SK-N-SH (cell line): ENCODE measurements around the gene PRPF40B. TPM values are rescaled to one million over a fixed set of nuclear protein-coding genes. Genes with fewer than 3 reads are reported as not detected.

Source experiments
- CTCF ChIA-PET: fragments of 300-600, 350-600 bp; formaldehyde crosslinking; extraction: SDS; loops from one replicate; lab custom pipeline; 2021; lab: Yijun Ruan, JAX
- POLR2A ChIA-PET: fragments of 350-600 bp; sonication (Branson Sonifier 250); formaldehyde crosslinking; extraction: SDS; loops from one replicate; lab custom pipeline; 2020; ENCODE audit warnings: antibody characterized with exemption, inconsistent platforms; lab: Yijun Ruan, JAX
- DNase-seq: peaks from one replicate; pipeline ENCODE4 v3.0.0; 2012
- H2AFZ ChIP-seq: fragments of 200-600 bp; sonication (generic); 2 replicates; pipeline ENCODE4 v1.8.1; 2016; ENCODE audit warnings: antibody characterized with exemption, mild to moderate bottlenecking, low read depth
- H3F3A ChIP-seq: fragments of 200-600 bp; sonication (generic); replicated peaks from 2 replicates; pipeline ENCODE3; 2016; ENCODE audit warnings: antibody characterized with exemption, mild to moderate bottlenecking; ENCODE audit not compliant: insufficient read depth
- H3K27ac ChIP-seq, 2 experiments: fragments of 200-500 bp in 1 of 2; fragments of 200-600 bp in 1 of 2; sonication (Bioruptor generic) in 1 of 2; sonication (generic), shearing (Covaris generic) in 1 of 2; 2 replicates each; pipeline versions ENCODE4 v1.5.1 to v1.6.1; 2014 to 2016; ENCODE audit warnings: low read depth in 2 of 2, inconsistent platforms in 1 of 2, low read length in 1 of 2, mild to moderate bottlenecking in 1 of 2, mixed read lengths in 1 of 2
- H3K27me3 ChIP-seq: fragments of 200-600 bp; sonication (generic), shearing (Covaris generic); 2 replicates; pipeline ENCODE4 v1.6.1; 2016; ENCODE audit warnings: mixed run types; ENCODE audit not compliant: insufficient read depth
- H3K36me3 ChIP-seq, 2 experiments: fragments of 200-500 bp in 1 of 2; fragments of 200-600 bp in 1 of 2; sonication (Bioruptor generic) in 1 of 2; sonication (generic) in 1 of 2; replicated peaks in 1 of 2; 2 replicates each; pipeline versions ENCODE3 to v1.5.1; 2014 to 2016; ENCODE audit warnings: low read length in 1 of 2, mild to moderate bottlenecking in 1 of 2; ENCODE audit not compliant: insufficient read depth in 2 of 2, control insufficient read depth in 1 of 2
- H3K4me1 ChIP-seq, 2 experiments: fragments of 200-500 bp in 1 of 2; fragments of 200-600 bp in 1 of 2; sonication (Bioruptor generic) in 1 of 2; sonication (generic), shearing (Covaris generic) in 1 of 2; 2 replicates each; pipeline versions ENCODE4 v1.5.1 to v1.6.1; 2014 to 2016; ENCODE audit warnings: low read depth in 1 of 2, low read length in 1 of 2, mixed run types in 1 of 2; ENCODE audit not compliant: insufficient read depth in 2 of 2, control insufficient read depth in 1 of 2
- H3K4me2 ChIP-seq: fragments of 200-600 bp; sonication (generic), shearing (Covaris generic); 2 replicates; pipeline ENCODE4 v1.6.1; 2017; ENCODE audit warnings: mixed run types
- H3K4me3 ChIP-seq, 2 experiments: fragments of 200-500 bp in 1 of 2; fragments of 200-600 bp in 1 of 2; sonication (Bioruptor generic) in 1 of 2; sonication (generic), shearing (Covaris generic) in 1 of 2; 2 replicates each; pipeline versions ENCODE4 v1.5.1 to v1.8.1; 2014 to 2016; ENCODE audit warnings: low read depth in 2 of 2, inconsistent platforms in 1 of 2, low read length in 1 of 2, mild to moderate bottlenecking in 1 of 2, mixed read lengths in 1 of 2, moderate library complexity in 1 of 2
- H3K79me2 ChIP-seq: fragments of 200-600 bp; sonication (generic); 2 replicates; pipeline ENCODE4 v1.8.1; 2017; ENCODE audit warnings: mild to moderate bottlenecking; ENCODE audit not compliant: insufficient read depth
- H3K9ac ChIP-seq: fragments of 200-600 bp; sonication (generic); 2 replicates; pipeline ENCODE4 v1.6.1; 2017; ENCODE audit warnings: mixed run types
- H3K9me2 ChIP-seq: fragments of 200-600 bp; sonication (generic); 2 replicates; pipeline ENCODE4 v1.6.1; 2017; ENCODE audit warnings: mixed run types
- H3K9me3 ChIP-seq: fragments of 200-600 bp; sonication (generic); 2 replicates; pipeline ENCODE4 v1.6.1; 2017; ENCODE audit warnings: mixed run types, mild to moderate bottlenecking, moderate library complexity
- H4K20me1 ChIP-seq: fragments of 200-600 bp; sonication (generic); 2 replicates; pipeline ENCODE4 v1.6.1; 2017; ENCODE audit warnings: mild to moderate bottlenecking, mixed run types; ENCODE audit not compliant: insufficient read depth
- CHD2 ChIP-seq: fragments of 150-350 bp; IDR thresholded peaks from 2 replicates; pipeline ENCODE4 v1.6.1; 2018; ENCODE audit warnings: low read length; ENCODE audit not compliant: partially characterized antibody
- FOSL2 ChIP-seq: IDR thresholded peaks from 2 replicates; pipeline ENCODE4 v1.4.0; 2012; ENCODE audit warnings: low read depth, mild to moderate bottlenecking, moderate library complexity, borderline replicate concordance
- FOXM1 ChIP-seq: IDR thresholded peaks from 2 replicates; pipeline ENCODE4 v1.4.0; 2012; ENCODE audit warnings: low read depth, mild to moderate bottlenecking
- GATA2 ChIP-seq: sonication (generic); formaldehyde crosslinking; IDR thresholded peaks from 2 replicates; pipeline ENCODE4 v1.5.0; 2020; ENCODE audit warnings: mild to moderate bottlenecking, missing genetic modification reagents
- JUND ChIP-seq: IDR thresholded peaks from 2 replicates; pipeline ENCODE4 v1.4.0; 2012
- MXI1 ChIP-seq: IDR thresholded peaks from 2 replicates; pipeline ENCODE4 v1.6.1; 2012; ENCODE audit warnings: mild to moderate bottlenecking, low read depth, low read length, improper control_type of control experiment
- POLR2AphosphoS5 ChIP-seq: IDR thresholded peaks from 2 replicates; pipeline ENCODE4 v1.6.1; 2012; ENCODE audit warnings: low read depth, low read length
- RXRA ChIP-seq: IDR thresholded peaks from 2 replicates; pipeline ENCODE4 v1.4.0; 2012; ENCODE audit warnings: low read depth, mild to moderate bottlenecking, borderline replicate concordance
- SIN3A ChIP-seq: IDR thresholded peaks from 2 replicates; pipeline ENCODE4 v1.6.1; 2012; ENCODE audit warnings: low read depth, mild to moderate bottlenecking, low read length, moderate library complexity, borderline replicate concordance
- TAF1 ChIP-seq: IDR thresholded peaks from 2 replicates; pipeline ENCODE4 v1.6.1; 2012; ENCODE audit warnings: low read depth, mild to moderate bottlenecking, low read length, moderate library complexity, borderline replicate concordance
- TCF12 ChIP-seq: IDR thresholded peaks from 2 replicates; pipeline ENCODE4 v1.4.0; 2012
- WGBS: methylation state at CpG from one replicate; pipeline ENCODE4 v1.1.6; 2017; ENCODE audit warnings: low lambda C conversion rate; 5-methylcytosine and 5-hydroxymethylcytosine counted together
- polyA plus RNA-seq, 3 experiments: library from polyadenylated mRNA; depleted of rRNA; stranded (reverse); fragments of >200 nt; gene quantifications; 2 replicates each; pipeline ENCODE4 v1.2.3, GENCODE V29; 2012
- TF ChIP-seq, protein P1 (sequence below): IDR thresholded peaks from 2 replicates; pipeline ENCODE4 v1.4.0; 2012; ENCODE audit warnings: low read depth, borderline replicate concordance
- TF ChIP-seq, protein P2 (sequence below): fragments of 150-350 bp; IDR thresholded peaks from 2 replicates; pipeline ENCODE4 v1.6.1; 2016; ENCODE audit warnings: mild to moderate bottlenecking, low read depth, low read length
- TF ChIP-seq, protein P3 (sequence below): IDR thresholded peaks from 2 replicates; pipeline ENCODE4 v1.6.1; 2012; ENCODE audit warnings: mild to moderate bottlenecking, low read depth, low read length, moderate library complexity
- TF ChIP-seq, protein P4 (sequence below): IDR thresholded peaks from 2 replicates; pipeline ENCODE4; 2012

The PRPF40B gene
- polyA plus RNA-seq, 1 of the 3 experiments (the other 2 are of a cell fraction) = 27.0 TPM

DNA sequence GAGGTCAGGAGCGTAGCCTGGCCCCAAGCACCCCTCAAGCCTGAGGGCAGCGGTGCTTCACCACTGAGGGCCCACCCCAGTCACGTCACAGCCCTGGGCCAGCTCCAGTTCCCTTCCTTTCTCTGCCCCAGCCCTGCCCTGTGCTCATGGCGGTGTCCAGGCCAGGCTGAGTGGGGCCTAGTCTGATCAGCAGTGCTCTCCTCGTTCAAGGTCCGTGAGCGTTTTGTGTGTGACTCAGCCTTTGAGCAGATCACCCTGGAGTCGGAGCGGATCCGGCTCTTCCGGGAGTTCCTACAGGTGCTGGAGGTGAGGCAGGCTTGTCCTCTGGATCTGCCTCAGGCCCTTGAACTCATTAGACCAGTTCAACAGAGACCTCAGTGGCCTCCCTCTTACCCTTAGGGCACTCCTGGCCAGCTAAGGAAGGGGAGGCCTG is 19.0 kb downstream of the PRPF40B start:
- Histone ChIP-seq H3K4me2 (no peak overlapping the region), H3K9me3 (no peaks in the 10 kb centered on the region), H3F3A (peaks cover 10% of the 10 kb centered on the region), H3K27ac (no peak overlapping the region), H3K4me3 (no peak overlapping the region), H3K4me1 (peaks cover 0 to 9% of the 10 kb centered on the region in 2 experiments; a peak in 2 of 4 replicates), H3K27me3 (no peaks in the 10 kb centered on the region), H2AFZ (no peak overlapping the region), H3K36me3 (peaks cover 24 to 76% of the 10 kb centered on the region in 2 experiments)
- DNase-seq = no peak
- WGBS = 85% methylated on average over 4 of the region's 11 CpGs
- CTCF ChIA-PET = interaction anchor here (1.0 to 30.5 kb wide), 6 partner anchors 8 to 120 kb away, joined by 3 to 590 read pairs (median 4); partner anchors contain the start of genes FMNL3 and TMBIM6
- TF ChIP-seq, protein P1, sequence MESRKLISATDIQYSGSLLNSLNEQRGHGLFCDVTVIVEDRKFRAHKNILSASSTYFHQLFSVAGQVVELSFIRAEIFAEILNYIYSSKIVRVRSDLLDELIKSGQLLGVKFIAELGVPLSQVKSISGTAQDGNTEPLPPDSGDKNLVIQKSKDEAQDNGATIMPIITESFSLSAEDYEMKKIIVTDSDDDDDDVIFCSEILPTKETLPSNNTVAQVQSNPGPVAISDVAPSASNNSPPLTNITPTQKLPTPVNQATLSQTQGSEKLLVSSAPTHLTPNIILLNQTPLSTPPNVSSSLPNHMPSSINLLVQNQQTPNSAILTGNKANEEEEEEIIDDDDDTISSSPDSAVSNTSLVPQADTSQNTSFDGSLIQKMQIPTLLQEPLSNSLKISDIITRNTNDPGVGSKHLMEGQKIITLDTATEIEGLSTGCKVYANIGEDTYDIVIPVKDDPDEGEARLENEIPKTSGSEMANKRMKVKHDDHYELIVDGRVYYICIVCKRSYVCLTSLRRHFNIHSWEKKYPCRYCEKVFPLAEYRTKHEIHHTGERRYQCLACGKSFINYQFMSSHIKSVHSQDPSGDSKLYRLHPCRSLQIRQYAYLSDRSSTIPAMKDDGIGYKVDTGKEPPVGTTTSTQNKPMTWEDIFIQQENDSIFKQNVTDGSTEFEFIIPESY = no peak
- TF ChIP-seq MXI1 = no peak
- no peak for TF ChIP-seq SIN3A
- no peak for TF ChIP-seq TCF12
- TF ChIP-seq GATA2 (CRISPR knock-in tag) = no peak
- no peak for TF ChIP-seq RXRA
- TF ChIP-seq, protein P2, sequence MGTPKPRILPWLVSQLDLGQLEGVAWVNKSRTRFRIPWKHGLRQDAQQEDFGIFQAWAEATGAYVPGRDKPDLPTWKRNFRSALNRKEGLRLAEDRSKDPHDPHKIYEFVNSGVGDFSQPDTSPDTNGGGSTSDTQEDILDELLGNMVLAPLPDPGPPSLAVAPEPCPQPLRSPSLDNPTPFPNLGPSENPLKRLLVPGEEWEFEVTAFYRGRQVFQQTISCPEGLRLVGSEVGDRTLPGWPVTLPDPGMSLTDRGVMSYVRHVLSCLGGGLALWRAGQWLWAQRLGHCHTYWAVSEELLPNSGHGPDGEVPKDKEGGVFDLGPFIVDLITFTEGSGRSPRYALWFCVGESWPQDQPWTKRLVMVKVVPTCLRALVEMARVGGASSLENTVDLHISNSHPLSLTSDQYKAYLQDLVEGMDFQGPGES = no peak
- no peak for TF ChIP-seq FOXM1
- TF ChIP-seq POLR2AphosphoS5 = no peak
- TF ChIP-seq JUND = no peak
- TF ChIP-seq, protein P3, sequence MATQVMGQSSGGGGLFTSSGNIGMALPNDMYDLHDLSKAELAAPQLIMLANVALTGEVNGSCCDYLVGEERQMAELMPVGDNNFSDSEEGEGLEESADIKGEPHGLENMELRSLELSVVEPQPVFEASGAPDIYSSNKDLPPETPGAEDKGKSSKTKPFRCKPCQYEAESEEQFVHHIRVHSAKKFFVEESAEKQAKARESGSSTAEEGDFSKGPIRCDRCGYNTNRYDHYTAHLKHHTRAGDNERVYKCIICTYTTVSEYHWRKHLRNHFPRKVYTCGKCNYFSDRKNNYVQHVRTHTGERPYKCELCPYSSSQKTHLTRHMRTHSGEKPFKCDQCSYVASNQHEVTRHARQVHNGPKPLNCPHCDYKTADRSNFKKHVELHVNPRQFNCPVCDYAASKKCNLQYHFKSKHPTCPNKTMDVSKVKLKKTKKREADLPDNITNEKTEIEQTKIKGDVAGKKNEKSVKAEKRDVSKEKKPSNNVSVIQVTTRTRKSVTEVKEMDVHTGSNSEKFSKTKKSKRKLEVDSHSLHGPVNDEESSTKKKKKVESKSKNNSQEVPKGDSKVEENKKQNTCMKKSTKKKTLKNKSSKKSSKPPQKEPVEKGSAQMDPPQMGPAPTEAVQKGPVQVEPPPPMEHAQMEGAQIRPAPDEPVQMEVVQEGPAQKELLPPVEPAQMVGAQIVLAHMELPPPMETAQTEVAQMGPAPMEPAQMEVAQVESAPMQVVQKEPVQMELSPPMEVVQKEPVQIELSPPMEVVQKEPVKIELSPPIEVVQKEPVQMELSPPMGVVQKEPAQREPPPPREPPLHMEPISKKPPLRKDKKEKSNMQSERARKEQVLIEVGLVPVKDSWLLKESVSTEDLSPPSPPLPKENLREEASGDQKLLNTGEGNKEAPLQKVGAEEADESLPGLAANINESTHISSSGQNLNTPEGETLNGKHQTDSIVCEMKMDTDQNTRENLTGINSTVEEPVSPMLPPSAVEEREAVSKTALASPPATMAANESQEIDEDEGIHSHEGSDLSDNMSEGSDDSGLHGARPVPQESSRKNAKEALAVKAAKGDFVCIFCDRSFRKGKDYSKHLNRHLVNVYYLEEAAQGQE = no peak
- no peak for TF ChIP-seq FOSL2
- TF ChIP-seq CHD2 = no peak
- no peak for TF ChIP-seq TAF1
- TF ChIP-seq, protein P4, sequence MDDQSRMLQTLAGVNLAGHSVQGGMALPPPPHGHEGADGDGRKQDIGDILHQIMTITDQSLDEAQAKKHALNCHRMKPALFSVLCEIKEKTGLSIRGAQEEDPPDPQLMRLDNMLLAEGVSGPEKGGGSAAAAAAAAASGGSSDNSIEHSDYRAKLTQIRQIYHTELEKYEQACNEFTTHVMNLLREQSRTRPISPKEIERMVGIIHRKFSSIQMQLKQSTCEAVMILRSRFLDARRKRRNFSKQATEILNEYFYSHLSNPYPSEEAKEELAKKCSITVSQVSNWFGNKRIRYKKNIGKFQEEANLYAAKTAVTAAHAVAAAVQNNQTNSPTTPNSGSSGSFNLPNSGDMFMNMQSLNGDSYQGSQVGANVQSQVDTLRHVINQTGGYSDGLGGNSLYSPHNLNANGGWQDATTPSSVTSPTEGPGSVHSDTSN = no peak
- TF ChIP-seq, all 33 proteins: peak for 0
- Histone ChIP-seq H3K9me2 (no peaks in the 10 kb centered on the region), H4K20me1 (no peaks in the 10 kb centered on the region), H3K9ac (no peak overlapping the region), H3K79me2 (no peaks in the 10 kb centered on the region)
- POLR2A ChIA-PET = no interaction called here
